ENCODE results near the gene THAP4.

THAP4 gene

DNA sequence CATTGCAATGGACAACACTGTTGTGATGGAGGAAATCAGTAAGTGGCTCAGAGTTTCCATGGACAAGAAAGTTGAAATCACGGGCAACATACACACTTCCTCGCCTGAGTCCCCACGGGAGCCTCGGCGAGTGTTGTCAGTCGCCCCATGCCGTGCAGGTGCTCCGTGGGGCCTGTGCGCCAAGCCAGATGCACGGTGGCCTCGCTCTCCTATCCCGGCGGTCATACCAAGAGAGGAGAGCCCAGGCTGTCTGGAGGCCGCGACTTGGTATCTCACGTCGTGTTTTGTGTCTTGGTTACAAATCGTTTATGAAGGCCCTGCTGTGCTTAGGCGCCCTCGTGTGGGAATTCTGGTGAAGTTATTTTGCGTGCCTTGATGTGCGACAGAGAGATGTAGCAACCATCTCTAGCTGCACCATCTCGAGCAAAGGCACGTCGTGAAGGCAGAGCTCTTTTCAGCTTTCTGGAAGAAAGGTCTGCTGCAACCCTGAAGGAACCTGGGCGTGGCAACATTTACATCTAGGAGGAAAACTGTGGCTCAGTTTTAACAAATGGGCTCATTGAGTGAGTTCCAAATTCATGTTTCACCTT lies 22.3 kb upstream of the THAP4 start:
- TF ChIP-seq, protein P1, sequence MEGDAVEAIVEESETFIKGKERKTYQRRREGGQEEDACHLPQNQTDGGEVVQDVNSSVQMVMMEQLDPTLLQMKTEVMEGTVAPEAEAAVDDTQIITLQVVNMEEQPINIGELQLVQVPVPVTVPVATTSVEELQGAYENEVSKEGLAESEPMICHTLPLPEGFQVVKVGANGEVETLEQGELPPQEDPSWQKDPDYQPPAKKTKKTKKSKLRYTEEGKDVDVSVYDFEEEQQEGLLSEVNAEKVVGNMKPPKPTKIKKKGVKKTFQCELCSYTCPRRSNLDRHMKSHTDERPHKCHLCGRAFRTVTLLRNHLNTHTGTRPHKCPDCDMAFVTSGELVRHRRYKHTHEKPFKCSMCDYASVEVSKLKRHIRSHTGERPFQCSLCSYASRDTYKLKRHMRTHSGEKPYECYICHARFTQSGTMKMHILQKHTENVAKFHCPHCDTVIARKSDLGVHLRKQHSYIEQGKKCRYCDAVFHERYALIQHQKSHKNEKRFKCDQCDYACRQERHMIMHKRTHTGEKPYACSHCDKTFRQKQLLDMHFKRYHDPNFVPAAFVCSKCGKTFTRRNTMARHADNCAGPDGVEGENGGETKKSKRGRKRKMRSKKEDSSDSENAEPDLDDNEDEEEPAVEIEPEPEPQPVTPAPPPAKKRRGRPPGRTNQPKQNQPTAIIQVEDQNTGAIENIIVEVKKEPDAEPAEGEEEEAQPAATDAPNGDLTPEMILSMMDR (IDR thresholded peaks at IDR 0.05; ENCODE audit: insufficient read depth, low read length) = peak; percentile 33
- TF ChIP-seq GABPA (IDR thresholded peaks at IDR 0.05; ENCODE audit: low read depth) = no peak
- TF ChIP-seq SPI1 (IDR thresholded peaks at IDR 0.05; ENCODE audit: borderline replicate concordance, low read depth) = no peak
- peak in 1 of 2 experiments; percentile 68 for DNase-seq (ENCODE audit: low read depth in 1 of 2, low spot score in 1 of 2)
- no peak overlapping the region for H3K4me3 ChIP-seq (replicated peaks; ENCODE audit: insufficient read depth, low read length)
- no peaks in the 10 kb centered on the region for H3K27me3 ChIP-seq (ENCODE audit: insufficient read depth, poor library complexity, severe bottlenecking)
- no peak overlapping the region for H3K27ac ChIP-seq (replicated peaks)

DNA sequence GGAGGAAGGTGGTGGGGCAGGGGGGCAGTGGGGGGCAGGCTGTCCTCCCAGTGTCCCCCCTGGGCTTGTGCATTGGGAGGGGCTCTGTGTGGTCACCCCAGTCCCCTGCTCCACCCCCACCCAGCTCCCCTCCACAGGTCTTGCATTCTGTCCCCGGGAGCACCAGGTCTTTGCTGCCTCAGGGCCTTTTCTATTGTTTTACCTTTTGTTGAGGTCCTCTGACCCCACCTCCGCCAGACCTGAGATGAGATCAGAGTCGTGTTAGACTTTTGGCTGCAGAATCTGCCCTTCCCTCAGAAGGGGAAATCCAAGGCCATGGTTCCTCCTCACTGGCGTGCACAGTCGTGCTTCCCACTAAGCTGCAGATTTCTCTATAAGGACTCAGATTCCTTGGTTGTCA lies 21.3 kb upstream of the THAP4 start:
- no peaks in the 10 kb centered on the region for H3K27me3 ChIP-seq (ENCODE audit: insufficient read depth, poor library complexity, severe bottlenecking)
- no peak for DNase-seq (ENCODE audit: low read depth in 1 of 2, low spot score in 1 of 2)
- TF ChIP-seq, protein P2, sequence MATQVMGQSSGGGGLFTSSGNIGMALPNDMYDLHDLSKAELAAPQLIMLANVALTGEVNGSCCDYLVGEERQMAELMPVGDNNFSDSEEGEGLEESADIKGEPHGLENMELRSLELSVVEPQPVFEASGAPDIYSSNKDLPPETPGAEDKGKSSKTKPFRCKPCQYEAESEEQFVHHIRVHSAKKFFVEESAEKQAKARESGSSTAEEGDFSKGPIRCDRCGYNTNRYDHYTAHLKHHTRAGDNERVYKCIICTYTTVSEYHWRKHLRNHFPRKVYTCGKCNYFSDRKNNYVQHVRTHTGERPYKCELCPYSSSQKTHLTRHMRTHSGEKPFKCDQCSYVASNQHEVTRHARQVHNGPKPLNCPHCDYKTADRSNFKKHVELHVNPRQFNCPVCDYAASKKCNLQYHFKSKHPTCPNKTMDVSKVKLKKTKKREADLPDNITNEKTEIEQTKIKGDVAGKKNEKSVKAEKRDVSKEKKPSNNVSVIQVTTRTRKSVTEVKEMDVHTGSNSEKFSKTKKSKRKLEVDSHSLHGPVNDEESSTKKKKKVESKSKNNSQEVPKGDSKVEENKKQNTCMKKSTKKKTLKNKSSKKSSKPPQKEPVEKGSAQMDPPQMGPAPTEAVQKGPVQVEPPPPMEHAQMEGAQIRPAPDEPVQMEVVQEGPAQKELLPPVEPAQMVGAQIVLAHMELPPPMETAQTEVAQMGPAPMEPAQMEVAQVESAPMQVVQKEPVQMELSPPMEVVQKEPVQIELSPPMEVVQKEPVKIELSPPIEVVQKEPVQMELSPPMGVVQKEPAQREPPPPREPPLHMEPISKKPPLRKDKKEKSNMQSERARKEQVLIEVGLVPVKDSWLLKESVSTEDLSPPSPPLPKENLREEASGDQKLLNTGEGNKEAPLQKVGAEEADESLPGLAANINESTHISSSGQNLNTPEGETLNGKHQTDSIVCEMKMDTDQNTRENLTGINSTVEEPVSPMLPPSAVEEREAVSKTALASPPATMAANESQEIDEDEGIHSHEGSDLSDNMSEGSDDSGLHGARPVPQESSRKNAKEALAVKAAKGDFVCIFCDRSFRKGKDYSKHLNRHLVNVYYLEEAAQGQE (IDR thresholded peaks at IDR 0.05; ENCODE audit: insufficient replicate concordance, low read depth) = no peak
- TF ChIP-seq, protein P1 (IDR thresholded peaks at IDR 0.05; ENCODE audit: insufficient read depth, low read length) = no peak
- TF ChIP-seq SPI1 (IDR thresholded peaks at IDR 0.05; ENCODE audit: borderline replicate concordance, low read depth) (no peak), POLR2AphosphoS5 (IDR thresholded peaks at IDR 0.05; ENCODE audit: low read depth) (no peak), GABPA (IDR thresholded peaks at IDR 0.05; ENCODE audit: low read depth) (no peak)
- H3K4me3 ChIP-seq (replicated peaks; ENCODE audit: insufficient read depth, low read length) = no peak overlapping the region
- H3K27ac ChIP-seq (replicated peaks) = no peak overlapping the region

DNA sequence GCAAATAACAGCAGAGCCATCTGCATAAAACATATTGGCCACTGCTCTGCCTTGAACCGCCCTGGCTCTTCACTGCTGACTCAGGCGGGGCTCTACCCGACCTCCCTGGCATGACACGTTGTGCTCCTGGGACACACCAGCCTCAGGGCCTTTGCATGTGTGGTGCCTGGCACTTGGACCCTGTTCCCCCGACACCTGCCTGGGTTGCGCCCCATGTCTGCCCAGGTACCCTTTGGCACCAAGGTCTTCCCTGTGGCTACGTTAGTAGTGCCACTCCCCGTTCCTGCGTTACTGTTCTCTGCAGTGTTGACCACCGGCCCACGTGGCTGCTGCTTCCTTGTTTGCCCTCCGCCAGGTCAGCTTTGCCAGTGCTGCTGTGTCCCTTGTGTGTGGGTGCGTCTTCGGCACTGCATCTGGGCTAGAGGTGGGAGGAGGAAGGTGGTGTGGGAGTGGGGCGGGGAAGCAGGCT lies 20.9 kb upstream of the THAP4 start:
- DNase-seq (ENCODE audit: low read depth in 1 of 2, low spot score in 1 of 2) = no peak
- no peak overlapping the region for H3K4me3 ChIP-seq (replicated peaks; ENCODE audit: insufficient read depth, low read length)
- no peaks in the 10 kb centered on the region for H3K27me3 ChIP-seq (ENCODE audit: insufficient read depth, poor library complexity, severe bottlenecking)
- no peak overlapping the region for H3K27ac ChIP-seq (replicated peaks)
- TF ChIP-seq GABPA (IDR thresholded peaks at IDR 0.05; ENCODE audit: low read depth) = no peak
- TF ChIP-seq, protein P2 (IDR thresholded peaks at IDR 0.05; ENCODE audit: insufficient replicate concordance, low read depth) = no peak
- TF ChIP-seq POLR2AphosphoS5 (IDR thresholded peaks at IDR 0.05; ENCODE audit: low read depth) = no peak
- TF ChIP-seq, protein P1 (IDR thresholded peaks at IDR 0.05; ENCODE audit: insufficient read depth, low read length) = no peak
- no peak for TF ChIP-seq SPI1 (IDR thresholded peaks at IDR 0.05; ENCODE audit: borderline replicate concordance, low read depth)
